Left renal cortex interstitium (tissue), 4 donors: Measurements from ENCODE around the gene ENHO. TPM values are rescaled to one million over a fixed set of nuclear protein-coding genes. Genes with fewer than 3 reads are reported as not detected.

Experiments used
- DNase-seq, 4 donors: peaks; one replicate each; pipeline ENCODE4 v3.0.0-alpha.2; 2013; ENCODE audit warnings: low read depth in 4 of 4, low spot score in 2 of 4, missing footprints in 1 of 4
- polyA plus RNA-seq, 4 donors: library from polyadenylated mRNA; unstranded; fragments of 120-200 nt; gene quantifications; one replicate each; pipeline ENCODE4 v1.2.1, GENCODE V29; 2013; ENCODE audit not compliant: insufficient read length in 4 of 4

Gene ENHO
- polyA plus RNA-seq, 4 donors = 1.5 to 2.8 (median 2.1) TPM

DNA sequence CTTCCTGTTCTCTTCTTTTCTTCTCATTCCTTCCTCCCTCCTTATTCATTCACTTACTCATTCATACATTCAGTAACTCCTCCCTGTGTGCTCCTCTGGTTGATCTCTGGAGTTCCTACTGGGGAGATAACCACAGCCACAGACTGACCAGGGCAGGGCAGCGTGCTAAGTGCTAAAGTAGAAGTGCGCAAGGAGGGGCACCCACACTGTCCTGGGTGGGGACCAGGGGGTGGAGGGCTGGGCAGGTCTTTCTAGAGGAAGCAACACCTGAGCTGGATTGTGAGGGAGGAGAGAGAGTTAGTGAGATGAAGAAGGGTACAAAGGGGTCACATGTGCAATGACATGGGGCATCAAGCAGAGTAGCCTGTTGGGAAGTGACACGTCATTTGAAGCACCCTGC is 13.8 kb downstream of the ENHO start:
- no peak for DNase-seq

DNA sequence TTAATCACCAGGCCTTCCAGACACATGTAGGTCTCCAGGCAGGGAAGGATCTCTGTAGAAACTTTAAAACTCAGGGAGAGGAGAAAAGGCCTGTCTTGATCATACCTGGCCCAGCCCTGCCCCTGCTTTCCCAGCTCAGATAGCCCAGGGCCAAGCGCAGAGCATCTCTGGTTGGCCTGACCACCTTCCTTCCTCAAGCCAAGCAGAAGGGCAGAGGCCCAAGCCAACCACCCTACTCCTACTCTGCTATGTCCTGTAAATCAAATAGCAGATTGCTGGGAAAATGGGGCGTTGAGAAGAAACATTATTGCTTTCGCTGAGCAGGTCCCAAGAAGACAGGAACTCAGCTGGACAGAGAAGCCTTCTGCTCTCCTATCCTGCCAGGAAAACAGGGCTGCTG is 14.3 kb downstream of the ENHO start:
- no peak for DNase-seq

DNA sequence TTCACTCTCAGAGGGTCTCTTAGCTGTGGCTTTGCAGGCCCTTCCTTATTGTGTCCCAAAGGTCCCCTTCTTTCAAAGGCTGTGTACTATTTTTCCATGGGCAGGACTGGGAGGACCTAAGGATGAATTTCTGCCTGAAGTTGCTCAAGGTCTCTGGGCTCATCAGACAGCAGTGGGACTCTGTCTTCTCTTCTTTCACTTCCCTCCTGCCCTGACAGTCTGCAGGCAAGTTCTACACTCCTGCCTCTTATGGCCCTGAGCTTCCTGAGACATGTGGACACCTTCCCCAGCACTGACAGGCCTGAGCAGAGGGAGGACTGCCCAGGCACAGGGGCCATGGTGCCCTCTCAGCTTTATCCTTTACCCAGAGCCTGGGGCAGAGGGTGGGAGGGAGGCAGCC is 14.8 kb downstream of the ENHO start:
- DNase-seq = no peak

DNA sequence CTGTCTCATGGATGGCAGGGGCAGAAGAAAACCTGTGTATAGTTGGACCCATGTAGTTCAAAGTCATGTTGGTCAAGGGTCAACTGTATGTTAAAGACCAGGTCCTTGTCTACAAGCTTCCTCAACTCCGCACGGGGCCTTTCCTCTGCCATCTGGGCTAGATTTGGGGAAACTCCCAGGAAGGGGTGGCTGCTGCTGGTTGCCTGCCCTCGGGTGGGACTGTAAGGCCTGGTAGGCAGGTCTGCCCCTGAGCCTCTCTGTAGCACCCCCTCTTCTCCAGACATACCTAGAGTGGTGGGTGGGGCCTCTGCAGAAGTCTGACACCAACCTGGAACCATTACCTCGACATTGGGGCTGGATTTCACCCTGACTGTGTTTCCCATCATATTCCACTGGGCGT is 15.2 kb downstream of the ENHO start:
- DNase-seq = no peak

DNA sequence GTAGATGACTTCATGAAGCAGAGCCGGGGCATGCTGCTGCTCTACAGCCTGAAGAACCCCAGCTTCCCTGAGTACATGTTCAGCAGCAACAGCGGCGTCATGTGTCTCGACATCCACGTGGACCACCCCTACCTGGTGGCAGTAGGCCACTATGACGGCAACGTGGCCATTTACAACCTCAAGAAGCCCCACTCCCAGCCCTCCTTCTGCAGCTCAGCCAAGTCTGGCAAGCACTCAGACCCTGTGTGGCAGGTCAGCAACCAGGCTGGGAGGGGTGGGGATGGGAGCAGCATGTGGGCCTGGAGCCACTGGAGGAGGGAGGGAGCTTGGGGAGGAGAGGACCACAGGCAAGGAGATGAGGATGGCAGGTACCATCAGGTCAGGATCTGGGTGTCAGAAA is 16.2 kb downstream of the ENHO start:
- DNase-seq = no peak

DNA sequence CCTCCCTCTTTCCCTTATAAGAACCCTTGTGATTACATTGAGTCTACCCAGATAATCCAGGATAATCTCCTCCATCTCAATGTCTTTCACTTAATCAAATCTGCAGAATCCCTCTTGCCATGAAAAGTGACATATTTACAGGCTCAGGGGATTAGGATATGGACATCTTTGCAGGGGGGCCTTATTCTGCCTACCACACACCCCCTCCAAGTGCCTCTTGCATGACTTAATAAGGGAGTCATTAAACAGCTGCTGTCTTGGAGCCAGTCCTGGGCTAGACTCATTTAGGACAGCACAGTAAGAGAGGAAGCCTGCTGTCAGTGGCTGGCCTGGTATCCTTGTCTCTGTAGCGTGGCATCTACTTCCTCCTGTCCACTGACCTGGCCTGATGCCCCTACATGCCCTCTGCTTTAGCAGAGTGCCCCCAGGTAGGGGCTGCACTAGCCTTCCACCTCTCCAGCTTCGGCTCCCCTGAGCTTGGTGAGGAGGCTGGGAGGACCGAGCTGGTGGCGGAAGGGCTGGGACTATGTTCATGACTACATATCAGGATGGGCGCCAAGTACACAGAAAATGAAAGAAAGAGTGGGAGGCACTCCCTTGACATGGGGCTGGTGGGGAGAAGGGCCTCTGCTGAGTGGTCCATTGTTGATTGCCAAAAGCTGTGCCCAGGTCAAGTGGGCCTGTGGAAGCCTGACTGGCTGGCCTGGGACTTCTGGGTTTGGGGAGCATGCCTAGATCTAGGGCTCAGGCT is 17.2 kb downstream of the ENHO start:
- DNase-seq = no peak

DNA sequence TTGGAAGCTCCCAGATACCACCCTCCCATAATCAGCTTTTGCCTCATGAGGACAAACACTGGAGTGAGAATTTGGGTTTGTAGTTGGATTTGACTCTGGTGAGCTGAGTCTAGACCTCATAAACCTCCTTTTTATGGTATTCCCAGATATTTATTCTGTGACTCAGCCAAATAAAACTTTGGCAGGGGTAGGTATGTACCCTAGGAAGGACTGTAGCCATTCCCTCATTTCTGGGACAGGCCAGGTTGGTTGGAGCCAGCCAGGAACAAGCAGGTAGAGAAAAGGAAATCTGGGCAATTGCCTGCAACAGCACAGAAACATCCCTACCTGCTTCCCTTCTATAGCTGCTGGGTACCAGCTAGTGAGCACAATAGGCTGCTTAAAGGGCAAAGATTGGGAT is 19.4 kb downstream of the ENHO start:
- no peak for DNase-seq

DNA sequence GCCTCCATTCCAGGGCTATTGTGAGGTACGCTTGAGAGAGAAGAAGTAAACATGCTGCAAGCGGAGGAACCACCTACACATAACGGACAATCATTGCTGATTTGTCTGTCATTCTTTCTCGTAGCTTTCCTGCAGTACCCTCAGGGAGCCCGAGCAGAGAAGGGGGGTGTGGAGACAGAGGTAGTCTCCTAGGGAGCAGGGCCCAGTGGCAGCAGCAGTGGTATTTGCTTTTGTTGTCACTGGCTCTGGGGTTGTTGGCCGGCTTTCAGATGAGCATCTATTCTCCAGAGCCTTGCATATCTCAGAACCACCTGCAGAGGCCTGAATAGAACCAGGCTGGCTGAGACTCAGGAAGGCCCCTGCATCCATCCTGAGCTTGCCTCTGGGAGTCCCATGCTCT is 19.9 kb downstream of the ENHO start:
- DNase-seq = no peak

DNA sequence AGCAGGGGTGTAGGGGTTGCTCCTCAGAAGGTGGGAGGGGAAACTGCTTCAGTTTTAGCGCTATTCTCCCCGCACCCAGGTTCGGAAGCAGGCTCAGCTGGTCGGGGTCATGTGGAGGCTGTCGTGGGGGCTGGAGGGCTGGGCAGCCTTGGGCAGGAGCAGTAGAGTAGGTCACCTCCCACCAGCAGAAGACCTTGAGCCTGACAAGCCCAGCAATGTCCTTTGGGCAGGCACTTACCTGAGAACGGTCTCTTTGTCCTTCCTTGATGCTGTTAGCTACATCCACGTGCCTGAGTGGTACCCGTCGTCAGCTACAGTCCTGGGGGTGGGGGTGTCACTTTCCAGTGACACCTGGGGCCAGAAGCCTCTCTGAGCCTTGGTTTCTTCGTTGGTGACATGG is 20.3 kb downstream of the ENHO start:
- DNase-seq = no peak

DNA sequence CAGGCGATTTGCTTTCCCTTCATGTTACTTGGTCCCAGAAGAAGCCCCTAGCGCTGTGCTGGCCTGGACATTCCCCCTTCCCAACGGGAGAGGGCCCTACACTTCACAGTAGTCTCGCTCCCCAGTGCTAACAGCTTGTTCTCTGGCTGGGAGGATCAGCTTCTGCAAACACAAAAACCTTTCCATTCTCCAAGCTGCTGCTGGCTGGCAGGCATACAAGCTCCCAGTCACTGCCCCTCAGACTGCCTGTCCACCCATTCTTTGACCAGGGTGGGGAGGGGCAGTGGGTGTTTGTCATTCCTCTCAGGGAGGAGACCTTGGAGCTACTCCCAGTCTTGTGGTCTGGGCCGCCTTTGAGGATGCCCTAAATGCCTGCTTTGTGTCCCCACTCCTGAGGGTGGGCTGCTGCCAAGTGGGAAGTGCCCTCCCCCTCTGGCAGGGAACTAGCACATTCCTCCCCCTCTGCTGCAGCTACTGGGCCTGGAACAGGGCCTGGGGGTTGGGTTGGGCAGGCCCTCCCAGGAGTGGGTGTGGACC is 20.8 kb downstream of the ENHO start:
- DNase-seq = no peak

DNA sequence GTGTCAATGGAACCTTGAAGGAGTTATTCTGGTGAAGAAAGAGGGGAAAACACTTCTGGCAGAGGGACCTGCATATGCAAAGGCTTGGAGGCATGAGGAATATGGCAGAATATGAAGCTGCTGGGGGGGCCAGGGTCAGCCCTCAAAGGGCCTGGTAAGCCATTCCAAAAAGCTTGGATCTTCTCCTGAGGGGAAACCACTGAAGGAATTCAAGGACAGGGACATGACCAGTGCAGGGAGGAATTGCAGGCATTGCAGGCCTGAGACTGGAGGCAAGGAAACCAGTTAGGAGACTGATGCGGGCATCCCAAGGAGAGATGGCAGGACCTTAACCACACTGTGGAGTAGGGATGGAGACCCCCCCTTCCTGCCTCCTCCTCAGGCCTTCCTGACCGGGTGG is 21.4 kb downstream of the ENHO start:
- DNase-seq = no peak

DNA sequence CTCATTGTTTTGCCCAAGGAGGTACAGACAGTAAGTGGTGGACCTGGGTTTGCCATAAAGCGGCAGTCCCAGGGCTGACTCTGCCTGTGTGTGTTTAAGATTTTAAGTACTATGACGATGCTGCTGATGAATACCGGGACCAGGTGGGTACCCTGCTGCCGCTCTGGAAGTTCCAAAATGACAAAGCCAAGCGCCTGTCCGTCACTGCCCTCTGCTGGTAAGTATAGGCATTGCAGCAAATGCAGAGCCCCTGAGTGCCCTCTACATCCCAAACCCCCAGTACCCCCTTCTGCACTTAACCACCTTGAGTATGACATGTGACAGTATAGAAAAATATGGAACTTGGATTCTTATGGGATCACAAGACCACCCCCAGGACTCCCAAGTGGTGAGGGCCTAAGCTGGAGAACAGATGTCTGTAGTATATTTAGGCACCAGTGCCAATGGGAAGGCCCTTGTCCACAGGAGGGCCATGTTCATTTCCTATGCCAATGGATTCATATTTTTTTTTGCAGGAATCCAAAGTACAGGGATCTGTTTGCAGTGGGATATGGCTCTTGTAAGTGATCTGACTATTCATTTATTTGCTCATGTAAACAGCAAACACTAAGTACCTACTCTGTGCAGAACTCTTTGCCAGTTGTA is 22.0 kb downstream of the ENHO start:
- DNase-seq = no peak

DNA sequence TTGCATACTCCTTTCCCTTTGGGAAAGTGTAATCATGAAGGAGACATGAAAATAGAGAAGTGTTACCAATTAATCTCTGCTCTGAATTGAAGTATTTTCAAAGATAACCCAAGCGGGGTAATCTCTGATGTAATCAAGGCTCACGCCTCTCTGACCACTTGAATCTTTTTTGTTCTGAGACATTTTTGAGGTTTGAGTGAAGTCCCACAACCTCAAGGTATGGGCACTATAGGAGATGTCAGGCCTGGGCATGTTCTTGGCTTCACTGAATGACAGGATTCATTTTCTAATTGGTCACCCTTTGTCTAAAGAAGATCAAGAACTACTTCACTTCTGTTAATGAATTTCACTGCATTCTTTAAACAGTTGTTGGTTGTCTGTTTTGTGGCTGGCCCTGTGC is 23.7 kb downstream of the ENHO start:
- no peak for DNase-seq

DNA sequence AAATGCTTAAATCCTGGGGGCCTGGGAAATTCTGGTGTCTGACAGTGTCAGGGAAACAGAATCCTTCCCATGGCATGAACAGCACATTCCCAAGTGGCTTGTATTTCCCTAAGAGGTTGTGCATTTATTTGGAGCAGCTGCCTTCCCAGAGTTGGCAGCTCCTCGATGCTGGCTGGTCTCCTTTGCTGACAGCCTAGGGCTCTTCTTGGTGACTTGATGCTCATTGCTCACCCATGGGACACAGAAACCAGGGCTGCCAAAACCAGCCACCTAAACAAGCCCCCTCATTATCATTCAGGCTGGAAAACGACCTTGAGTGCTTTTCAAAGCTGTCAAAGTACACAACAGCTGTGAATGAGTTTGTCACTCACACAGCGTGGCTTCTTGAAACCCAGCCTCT is 24.2 kb downstream of the ENHO start:
- DNase-seq = no peak

DNA sequence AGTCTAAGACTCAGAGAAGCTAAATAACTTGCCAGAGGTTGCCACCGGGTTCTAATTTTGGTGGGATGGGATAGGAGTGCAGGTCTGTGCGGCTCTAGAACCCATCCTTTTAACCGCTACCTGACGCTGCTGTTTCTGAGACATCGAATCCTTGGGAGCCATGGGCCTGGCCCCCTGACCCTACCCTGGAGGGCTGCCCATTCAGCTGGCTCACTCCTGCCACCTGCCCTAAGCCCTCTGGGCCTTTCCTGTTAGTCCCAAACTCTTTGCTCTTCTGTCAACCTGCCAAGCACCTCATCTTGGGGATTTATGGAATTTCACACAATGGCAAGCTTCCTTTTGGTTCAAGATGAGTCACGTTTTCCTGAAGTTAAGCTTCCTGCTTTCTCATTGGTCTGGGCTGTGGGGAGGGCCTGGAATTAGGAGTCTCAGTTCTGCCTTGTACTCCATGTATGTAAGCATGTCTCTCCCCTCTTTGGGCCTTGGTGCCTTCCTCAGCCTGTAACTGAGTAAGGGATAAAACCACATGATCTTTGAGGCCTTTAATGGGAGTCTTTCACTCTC is 26.6 kb downstream of the ENHO start:
- no peak for DNase-seq

DNA sequence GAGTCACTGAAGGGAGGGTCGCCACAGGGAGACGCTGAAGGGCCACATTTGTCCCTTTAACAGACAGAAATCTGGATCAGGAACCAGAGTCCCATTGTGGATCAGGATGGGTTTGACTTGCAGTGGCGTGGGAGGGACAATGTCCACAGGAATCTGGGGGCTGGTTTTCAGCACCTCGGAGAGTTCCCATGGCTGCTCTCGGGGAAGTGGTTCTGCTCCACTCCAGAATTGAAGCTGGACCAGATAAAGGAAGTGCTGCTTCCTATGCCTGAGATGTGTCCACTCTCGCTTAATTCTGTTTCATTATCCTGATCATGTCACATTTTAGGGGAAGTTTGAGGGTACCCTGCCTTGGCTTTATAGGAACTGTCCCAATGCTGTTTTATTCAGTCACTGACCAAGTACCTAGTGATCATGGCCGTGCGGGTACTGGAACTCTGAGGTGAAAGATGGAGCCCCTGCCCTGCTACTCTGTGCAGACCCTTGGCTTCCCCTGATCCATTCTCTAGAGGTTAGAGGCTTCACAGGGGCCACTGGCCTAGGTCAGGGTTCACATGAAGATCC is 28.7 kb downstream of the ENHO start:
- DNase-seq = peak in 3 of 4 donors; percentile 35 to 62 (median 42)

DNA sequence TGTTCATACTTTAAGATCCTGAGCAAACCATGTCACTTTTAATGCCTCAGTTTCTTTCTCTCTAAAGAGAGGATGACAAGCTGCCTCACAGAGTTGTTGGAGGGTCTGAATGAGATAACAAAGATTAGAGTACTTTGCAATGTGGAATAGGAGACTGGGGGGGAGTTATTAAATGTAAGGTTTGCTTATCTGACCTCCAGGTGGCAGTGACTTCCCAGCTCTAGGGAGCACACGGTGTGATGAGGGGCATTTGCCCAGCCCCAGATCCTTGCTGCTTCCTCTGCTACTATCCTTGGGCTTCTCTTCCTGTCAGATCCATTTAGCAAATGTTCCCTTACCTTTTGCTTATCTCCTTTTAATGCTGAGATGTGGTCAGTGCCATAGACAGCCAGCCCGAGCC is 30.7 kb downstream of the ENHO start:
- no peak for DNase-seq

DNA sequence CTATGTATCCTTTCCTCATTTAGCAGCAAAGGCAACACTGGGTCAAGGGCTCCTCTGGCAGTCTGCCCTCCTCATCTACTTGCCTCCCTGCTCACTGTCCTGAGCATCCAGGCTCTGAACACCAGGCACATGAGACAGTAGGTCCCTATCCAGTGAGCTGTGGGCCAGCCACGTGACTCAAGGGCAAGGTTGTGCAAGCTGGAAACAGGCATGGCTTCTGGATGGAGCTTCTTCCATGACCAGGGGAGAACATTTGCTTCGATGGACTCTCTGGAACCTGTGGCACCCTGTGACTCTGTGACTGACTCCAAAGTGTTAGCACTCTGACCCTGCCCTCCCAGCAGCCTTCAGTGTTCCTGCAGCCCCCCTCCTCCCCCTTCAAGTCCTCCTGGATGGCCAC is 31.2 kb downstream of the ENHO start:
- DNase-seq = no peak

DNA sequence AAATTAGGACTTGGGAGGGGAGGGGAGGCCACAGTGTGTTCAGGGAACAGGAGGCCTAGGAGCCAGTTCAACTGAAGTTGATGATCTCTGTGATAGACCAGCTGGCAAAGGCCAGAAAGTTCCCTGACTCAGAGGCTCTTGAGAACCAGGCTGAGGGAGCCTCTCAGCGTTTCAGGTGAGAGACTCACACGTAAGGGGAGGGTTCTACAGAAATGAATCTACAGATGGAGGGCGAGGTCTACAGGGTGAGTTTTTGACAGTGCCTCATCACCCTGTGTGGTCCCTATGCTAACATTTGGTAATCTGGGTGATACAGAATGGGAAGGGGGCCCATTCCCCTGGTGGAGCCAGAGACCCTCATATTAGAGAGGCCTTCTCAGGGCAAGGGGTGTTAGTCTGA is 32.0 kb downstream of the ENHO start:
- DNase-seq = no peak

DNA sequence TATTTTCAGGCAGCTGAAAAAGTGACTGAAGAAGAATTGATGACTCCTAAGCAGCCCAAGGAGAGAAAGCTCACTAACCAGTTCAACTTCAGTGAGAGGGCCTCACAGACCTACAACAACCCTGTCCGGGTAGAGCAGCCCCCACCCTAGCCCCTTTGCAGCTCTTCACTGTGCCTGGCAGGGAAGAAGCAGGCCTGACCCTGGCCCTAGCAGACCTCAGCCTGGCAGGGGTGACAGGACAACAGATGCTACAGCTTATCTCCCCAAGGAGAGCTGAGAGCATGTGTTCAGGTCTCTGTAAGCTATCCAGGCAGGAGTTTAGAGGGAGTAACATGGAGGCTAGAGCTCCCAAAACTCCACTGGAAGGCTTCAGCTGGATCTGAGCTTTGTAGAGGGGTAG is 32.4 kb downstream of the ENHO start:
- no peak for DNase-seq

DNA sequence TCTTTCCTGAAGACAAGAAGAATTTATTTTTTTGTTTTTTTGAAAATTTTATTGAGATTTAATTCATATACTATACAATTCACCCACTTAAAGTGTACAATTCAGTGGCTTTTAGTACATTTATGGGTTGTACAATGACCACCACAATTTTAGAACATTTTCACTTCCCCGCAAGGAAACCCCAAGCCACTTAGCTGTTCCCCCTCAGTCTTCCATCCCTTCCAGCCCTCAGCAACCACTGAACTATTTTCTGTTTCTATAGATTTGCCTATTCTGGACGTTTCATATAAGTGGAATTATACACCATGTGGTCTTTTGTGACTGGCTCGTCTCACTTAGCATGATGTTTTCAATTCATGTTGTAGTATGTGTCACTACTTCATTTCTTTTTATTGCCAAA is 36.2 kb downstream of the ENHO start:
- no peak for DNase-seq

DNA sequence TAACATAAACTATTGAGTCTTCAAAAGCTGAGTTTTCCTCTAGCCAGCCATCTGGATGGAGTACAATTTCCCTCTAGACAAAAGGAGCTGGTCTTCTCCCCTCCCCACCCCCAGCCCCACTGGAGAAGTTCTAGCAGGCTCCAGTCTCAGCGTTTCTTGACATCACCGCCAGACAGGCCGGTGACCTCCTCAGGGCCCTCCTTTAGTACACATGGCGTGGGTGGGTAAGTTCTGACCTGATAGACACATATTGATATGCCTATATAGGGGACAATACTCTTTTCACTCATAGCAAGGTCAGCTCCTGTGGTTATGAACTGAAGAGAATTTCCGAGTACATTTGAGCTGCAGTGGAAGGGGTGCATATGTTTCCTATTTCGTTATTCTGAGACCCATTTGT is 37.0 kb downstream of the ENHO start:
- no peak for DNase-seq
